A172 (cell line): ENCODE data around the gene SIX1. TPM values are rescaled to one million over a fixed set of nuclear protein-coding genes. Genes with fewer than 3 reads are reported as not detected.

Experiments used
- DNase-seq: peaks from one replicate; pipeline ENCODE4 v3.0.0-alpha.2; 2015; ENCODE audit warnings: low spot score
- total RNA-seq: library from RNA; depleted of rRNA; stranded (reverse); fragments of >200 nt; shearing (Covaris generic); gene quantifications from 2 replicates; pipeline ENCODE4 v1.2.3, GENCODE V29; 2014

Gene SIX1
- total RNA-seq, 1 experiment from 2014 or later: 3.2 TPM

DNA sequence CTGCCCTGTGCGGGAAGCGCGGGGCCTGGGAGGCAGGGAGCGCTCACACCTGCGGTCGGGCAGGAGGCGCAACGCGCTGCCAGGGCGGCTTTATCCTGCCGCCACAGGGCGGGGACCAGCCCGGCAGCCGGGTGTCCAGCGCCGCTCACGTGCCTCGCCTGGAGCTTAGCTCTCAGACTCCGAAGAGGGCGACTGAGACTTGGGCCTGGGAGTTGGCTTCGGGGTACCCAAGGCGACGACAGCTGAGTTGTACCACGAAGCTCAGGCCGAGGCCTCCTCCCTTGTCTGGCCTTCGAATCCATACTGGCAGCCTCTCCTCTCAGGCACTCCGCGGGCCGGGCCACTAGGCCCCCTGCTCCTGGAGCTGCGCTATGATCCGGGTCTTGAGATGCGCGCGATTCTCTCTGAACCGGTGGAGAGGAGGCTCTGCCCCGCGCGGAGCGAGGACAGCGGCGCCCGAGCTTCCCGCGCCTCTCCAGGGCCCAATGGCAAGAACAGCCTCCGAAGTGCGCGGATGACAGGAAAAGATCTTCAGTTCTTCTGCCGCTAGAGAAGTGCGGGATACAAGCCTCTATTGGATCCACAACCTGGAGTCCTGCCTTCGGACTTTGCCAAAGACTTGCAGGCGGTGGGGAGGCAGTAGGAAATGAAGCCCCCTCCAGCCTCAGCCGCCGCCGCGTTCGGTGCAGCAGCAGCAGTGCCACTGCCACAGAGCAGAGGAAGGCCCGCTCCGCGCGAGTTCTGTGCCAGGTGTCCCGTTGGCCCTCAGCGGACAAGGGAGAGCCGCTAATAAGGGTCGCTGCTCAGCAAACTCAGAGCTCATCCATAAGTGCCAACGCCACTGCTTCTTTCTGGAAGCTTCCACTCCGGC lies 6.8 kb downstream of the SIX1 start:
- no peak for DNase-seq

DNA sequence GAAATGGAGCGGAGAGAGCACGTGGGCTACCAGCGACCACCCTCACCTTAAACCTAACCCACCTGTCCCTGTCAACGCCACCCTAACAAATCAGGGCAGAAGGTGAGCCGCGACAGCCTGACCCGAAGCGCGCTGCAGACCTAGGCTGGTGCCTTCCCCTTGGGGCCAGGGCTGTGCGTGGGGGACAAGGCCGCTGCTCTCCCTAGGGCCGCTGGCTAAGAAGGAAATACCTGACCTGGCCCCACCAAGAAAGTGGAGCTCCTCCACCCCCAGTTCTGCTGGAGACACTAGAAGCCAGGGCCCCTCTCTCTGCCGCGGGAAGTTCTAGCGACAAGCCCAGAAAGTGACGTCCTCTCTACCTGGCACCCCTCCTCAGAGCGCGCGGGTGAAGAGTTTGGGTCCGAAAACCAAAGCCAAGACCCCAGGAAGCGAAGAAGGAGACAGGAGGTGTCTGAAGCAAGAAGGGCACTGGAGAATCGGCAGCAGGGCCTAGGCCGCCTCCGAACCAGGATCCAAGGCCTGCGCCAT lies 7.5 kb downstream of the SIX1 start:
- no peak for DNase-seq

DNA sequence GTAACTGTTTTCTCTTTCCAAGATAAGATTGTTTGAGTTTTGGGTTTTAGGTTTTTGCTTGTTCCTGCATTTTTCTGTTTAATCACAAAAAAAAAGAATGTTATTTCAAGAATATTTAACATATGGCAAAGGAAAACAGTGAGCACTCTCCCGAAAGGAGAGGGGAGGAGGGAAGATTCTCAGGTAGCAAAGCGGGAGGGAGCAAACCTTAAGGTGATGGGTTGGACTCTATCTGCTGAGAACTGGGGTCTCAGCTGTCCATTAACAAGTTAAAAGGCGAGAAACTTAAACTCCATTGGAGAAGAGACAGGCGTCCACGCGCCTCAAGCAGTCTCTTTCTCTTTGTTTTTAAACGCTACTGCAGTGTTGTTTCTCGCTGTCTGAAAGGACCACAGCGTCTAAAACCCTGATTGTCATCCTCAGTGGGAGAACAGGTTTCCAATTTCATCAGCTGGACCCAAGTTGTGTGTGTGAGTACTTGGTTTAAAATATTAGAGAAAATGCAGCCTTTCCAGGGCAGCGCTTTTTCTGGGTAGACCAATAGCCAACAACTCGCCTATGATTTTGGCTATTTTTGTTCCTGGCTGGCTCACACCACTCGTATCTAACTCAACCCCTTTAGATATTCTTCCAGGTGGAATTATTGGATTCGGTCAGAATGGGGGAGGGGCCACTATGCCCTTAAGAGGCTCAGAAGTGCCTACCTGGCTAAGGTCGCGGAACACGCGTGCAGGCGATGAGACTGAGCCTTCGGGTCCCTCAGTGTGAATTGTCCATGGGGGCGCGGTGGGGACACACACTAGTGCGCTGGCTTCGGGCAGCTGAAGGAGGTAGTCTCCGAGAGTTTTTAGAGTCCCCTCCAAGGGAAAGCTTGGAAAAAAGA lies 8.2 kb downstream of the SIX1 start:
- no peak for DNase-seq

DNA sequence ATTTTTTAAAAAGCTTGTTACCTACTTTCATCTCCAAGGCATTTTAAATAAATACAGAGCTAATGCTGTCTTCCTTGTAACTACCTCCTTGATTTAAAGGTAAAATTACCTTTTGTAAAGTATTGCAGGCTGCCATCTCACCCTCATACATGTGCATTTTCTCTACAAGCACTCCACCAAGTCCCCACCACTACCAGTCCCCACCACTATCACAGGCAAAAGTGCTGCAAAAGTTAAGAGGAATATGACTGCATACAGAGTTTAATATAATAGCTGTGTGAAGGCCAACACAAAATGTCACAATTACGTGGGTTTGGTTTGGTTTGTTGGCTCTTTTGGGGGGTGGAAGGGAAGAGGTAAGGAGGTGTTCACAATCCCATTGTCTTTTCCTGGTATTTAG lies 9.6 kb downstream of the SIX1 start:
- no peak for DNase-seq

DNA sequence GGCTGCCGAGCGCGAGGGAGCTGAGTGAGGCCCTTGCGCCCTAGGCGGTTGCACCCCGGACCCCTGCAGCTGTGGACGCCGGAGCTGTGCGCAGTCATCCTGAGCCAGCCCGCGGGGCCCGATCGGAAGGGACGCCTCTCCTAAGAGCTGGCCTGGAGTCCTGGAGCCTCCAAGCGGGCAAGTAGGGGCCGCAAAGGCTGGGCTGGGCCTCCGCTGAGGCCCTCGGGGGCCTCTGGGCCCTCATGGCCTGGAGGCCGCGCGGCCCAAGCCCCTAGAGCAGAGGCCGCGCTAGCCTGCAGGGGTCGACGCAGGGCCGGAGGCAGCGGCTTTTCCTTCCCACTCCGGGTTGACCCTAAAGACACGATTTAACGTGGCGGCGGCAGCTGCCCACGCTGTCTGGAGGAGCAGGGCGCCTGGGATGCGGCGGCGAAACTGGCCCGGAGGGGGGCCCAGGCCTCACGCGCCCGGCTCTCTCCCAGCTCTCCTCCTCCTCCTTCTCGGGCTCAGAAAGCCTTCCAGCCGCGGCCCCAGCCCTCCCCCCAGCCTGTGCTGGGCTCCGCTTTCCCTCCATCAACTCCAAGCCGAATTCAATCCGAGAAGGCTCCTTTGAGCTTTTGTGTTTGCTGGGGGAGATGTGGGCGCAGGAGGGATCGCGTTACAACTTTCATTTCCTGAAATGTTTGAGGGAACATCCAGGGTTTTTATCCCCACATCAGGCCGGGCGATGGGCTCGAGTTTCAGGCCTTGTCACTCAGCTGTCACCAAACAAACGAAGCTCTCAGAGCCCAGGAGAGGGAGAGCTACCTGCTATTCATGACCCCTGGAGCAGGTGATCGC lies 11.6 kb downstream of the SIX1 start:
- no peak for DNase-seq

DNA sequence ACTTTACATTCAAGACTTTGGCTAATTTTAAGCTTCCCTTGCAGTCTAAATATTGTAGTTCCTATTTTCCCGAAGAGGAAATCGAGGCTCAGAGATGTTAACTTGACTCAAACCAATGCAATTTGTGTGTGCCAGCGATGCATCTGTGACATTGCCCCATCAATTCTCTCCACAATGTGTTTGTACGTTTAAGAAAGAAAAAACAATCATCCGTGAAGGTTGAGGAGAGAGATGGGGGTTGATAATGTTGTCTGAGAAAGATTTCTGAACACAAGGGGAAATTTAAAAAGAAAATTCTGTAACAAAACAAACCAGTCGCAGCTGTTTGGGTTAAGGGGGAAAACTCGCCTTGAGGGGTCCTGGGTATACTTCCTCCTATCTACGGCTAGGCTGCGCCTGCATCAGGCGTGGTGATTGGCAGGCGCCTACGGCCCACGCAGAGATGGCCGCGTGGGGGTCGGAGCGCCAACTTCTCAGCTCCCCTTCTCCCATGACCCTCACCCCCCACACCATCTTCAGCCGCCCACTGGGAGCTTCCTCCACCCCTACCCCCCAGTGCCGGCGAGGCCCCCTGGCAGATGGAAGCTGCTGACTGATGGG lies 12.3 kb downstream of the SIX1 start:
- DNase-seq: no peak

DNA sequence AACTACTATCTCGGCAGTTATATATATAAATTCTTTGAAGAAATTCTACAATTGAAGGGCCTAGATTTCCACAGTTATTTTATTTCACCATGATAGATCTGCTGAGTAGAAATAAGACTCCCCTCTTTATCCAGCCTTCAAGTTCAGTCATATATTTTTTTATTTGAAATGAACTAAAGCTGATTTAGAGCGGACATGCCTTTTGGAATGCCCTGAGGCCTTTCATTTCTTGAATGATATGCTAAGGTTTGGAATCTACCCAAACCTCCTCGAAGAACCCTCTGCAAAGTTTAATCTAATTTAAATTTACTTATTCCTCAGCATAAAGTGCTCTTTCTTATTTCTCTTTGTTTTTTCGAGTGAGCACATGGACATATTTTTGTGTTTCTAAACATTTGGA lies 15.1 kb downstream of the SIX1 start:
- DNase-seq: no peak

DNA sequence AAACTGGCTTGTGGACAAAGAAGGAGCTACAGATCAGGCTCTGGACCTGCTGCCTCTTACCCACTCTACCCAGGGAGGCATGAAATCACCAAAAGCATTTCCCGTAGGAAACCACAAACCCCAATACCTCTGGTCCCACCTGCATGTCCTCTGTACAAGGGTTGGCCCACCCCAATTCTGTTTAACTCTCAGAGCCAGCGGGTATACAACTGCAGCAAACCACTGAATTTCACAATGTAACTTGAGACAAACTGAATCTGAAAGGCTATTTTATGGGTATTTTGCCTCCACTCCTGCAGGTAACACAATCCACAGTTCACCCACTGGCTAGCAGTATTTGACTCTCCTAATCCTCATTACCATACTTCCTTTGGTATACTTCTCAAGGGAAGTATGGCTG lies 16.5 kb downstream of the SIX1 start:
- no peak for DNase-seq

DNA sequence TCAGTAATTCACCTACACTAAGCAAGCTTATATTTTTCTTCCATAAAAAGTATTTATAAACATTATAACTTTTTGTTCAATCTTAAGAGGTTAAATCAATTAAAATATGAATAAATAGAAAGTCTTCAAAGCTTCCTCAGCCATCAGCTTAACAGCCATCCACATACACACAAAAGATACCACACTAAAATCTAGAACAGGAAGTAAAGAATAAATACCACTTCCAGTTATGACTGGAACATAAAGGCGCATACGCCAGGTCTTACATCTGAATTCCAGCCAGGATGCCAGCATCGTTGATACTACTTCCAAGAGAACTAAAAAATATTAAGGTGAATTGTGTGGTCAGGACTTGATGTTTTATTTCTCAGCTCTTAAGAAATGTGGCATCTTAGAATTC lies 17.0 kb downstream of the SIX1 start:
- no peak for DNase-seq

DNA sequence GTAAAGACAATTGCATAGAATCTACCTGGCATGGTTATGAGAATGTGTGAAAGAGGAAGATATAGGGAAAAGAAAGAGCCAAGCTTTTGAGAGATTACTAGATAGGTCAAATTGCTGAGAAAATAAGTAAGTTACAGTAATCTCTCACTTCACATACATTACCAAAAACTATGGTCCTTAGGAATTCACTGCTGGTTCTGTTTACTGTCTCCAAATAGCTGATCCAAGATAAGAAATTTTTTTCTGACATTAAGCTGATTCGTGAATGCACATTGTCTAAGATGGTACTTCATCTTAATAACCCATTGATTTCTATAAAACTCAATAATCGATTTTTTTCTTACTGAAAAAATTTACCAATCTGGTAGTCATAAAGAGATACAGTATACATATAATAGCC lies 17.4 kb downstream of the SIX1 start:
- no peak for DNase-seq

DNA sequence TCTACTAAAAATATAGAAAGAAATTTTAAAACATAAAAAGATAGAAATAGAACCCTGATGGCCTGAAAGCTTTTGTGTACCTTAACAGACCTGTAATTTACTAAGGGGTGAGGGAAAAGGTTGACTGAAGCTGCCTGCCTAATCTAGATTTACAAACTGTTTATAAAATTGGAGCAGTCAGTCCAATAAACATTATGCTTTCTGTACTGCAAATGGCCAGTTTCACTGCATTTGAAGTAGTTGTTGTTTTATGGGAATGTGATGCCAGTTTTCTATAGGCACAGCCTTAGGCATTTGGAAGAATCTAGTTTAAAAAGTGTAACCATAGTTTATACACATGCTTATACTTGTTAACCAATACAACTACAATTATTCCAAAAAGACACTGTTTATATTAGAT lies 19.1 kb downstream of the SIX1 start:
- no peak for DNase-seq

DNA sequence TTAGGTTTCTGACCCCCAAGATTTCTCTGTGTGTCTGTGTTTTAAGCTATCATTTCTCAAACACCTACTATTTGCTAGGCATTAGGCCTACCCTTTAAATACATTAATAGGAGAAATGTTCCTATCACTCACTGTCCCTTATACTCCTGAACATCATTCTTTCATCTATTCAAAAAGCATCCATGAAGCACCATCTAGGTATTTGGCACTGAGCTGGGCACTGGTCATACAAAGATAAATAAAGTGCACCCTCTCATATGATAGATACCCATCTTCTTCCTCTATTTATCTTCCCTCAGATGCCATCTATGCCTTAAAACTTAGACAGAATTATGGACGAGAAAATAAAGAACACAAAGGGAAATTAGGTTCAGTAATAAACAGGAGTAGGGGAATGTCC lies 20.4 kb downstream of the SIX1 start:
- no peak for DNase-seq

DNA sequence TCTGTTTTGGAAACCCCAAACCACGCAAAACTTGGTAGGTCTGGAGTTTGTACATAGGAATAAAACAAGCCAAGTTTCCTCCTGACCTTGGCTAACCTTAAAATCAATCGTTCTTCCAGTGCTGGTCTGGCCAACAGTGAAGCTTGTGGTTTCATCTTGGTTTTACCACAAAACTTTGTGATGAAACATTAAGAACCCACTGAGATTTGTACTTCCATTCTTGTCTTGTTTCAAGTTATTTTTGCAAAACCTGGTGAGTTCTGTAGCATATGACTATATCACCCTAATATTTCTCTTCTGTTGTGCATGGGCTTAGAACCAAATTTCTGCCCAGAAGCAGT lies 26.4 kb downstream of the SIX1 start:
- DNase-seq: no peak

DNA sequence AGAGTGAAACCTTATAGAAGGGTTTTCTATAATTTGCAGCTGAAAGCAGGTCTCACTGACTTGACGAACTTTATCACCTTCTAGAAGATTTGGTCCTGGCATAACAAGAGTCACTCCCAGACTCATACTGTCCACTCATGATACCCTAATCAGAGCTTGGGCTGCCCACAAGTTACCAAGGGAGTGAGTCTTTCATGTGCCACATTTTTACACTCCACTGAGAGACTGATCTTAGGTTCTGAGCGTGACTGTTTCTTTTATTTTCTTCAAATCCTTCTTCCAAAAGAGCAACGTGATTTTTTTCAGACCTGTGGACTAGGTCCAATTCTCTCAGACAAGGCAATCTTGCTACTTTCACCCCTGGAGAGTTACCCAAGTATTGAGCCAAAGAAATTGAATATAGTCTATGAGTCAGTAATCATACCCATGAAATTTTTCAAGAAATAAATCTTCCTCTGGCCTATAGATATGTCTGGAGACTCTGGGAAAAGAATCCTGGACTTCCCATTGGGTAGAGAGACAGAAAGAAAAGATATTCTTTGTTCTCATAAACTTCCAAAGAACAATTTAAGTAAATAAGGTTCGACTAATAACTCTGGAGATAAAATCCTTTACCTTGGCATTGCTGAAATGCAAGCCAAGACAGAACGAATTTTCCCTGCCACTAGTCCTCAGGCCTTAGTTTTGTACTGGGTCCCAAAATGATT lies 26.9 kb downstream of the SIX1 start:
- no peak for DNase-seq

DNA sequence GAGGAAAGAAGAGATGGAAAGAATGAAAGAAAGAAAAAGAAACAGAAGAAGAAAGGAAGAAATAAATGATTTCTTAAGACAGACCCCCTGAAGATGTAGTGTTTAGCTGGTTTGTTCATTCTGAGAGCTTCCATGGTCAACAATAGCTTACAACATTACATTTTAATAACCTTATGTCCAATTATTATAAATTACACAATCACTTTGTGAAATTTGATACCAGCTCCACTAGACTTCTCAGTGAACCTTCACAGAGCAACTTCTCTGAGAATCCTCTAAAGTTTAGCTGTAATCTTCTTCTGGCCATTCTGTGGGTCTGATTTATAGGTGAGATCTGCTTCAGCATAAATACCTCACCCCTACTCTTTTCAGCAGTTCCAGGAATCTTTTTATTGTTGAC lies 27.9 kb downstream of the SIX1 start:
- no peak for DNase-seq

DNA sequence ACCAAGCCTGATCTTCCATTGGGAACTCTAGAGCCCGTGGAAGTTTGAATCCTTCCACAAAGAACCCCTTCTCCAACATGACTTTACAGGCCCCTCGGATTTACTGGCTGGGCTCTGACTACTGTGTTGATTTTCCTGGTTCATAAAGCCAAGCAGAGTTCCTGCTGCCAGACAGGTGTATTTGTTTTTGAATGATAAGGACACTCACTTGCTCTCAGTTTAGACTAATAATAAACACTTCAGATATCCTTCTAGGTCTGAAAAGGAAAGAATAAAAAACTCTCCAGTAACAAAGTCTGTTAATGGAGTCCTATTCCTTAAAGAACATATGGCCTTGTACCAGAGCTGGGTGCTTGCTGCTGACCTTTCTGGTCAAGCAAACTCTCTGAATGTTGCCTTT lies 31.0 kb downstream of the SIX1 start:
- no peak for DNase-seq

DNA sequence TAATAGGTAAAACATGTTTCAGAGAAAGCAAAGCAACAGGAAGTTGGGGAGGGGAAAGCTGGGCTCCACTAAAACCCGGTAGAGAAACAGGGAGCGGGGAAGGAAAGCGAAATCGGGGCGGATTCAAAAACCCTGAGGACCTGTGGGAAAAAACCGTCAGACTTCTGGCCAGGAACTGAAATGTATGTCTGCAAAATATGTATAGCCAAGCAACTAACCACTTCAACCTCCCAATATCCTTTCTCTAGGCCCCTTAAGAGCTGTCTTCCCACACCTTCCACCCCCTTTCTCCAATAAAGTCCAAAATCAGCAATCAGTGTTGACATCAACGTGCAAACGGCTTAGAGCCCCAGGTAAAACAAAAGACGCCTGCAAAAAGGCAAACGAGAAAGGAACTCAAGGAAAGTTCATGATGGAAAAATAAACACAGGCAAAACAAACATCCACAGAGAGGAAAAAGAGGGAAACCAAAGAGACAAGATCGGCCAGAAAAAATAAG lies 32.8 kb downstream of the SIX1 start:
- no peak for DNase-seq

DNA sequence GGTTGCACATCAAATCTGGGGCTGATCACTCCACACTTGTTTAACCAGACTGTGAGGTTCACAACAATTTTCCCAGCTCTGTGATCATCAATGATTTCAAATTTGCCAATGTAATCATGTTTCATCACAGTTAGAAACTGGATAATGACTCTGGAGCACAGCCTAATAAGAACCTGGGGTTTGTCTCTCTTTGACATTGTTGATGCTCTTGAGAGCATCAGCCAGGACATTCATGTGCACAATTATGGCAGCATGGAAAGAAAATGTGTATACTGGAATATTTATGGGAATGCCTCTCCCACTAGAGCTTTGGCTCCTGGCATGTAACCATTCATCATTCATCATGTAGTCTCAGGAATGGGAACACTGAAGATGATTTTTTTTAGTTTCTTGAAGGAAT lies 47.0 kb downstream of the SIX1 start:
- DNase-seq: no peak

DNA sequence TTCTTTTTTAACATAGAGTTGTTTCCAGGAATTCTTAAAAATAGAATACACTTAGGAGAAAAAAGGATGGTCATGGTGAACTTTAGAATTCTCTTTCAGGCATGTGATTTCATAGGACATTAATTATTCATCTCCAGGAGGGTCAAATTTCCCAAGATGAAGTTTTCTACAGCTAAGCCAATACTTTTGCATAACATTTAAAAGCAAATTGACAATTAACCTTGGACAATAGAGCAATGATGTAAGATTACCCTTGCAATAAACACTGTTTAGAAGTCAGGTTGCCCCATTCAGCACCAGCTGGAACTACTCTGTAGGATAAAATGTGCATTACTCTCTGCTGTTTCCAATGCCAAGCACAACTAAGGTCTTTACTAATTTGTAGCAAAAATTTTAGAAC lies 49.5 kb downstream of the SIX1 start:
- no peak for DNase-seq

DNA sequence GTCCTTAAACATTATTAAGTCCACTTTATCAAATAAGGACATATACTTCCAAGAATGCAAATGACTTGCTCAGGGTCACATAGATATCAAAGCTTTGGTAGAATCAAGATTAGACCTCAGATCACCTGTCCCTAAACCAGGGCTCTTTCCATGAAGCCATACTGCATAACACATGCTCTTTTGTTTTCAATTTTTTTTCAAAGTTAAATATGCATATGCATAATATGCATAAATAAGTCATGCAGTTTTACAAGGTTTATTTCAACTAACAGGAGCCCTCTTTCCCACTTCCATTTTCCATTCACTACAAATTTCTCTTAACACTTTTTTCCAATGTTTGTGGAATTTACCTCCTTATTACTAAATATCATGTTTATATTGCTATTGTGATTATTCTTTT lies 53.1 kb downstream of the SIX1 start:
- no peak for DNase-seq

DNA sequence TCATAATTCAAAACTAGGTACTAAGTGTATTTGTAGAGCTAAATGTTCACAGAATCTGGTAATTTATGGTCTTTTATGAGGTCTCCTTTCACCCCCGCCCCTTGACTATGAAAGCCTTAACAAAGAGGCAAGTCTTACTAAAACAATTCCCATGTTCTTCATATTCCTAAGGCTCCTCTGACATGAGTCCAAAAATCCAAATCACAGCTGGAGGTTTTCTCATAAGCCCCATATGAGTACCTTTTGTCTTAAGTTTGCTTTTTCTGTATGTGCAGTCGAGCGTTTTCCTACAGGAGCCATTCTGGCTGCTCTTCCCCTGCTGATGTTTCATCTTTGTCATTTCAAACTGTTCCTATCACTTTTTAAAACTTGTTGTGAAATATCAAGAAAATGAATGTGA lies 55.2 kb downstream of the SIX1 start:
- no peak for DNase-seq
